ENCODE data around the gene CS. TPM values are rescaled to one million over a fixed set of nuclear protein-coding genes. Genes with fewer than 3 reads are reported as not detected.

The CS gene
- total RNA-seq, 1 experiment from 2014 or later: 250 TPM

DNA sequence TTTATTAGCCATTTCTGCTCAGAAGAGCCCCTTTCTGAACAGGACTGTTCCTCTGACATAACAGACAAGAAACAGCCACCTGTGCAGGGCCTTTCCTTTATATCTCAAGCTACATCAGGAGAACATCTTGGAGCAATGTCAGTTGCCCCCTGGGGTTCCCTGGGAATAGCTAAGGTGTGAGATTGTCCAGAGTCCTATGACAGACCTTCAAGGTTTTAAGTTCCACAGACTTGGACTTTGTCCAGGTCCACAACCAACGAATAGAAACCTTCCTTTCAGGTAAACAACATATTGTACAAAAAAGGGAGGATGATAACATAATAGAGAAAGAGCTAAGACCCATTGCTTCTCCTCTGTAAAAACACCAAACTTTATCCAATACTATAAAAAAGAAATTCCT lies 41.5 kb upstream of the CS start:
- no peaks in the 10 kb centered on the region for H3K27me3 ChIP-seq (ENCODE audit: insufficient read depth, low read length)
- TF ChIP-seq, protein P1, sequence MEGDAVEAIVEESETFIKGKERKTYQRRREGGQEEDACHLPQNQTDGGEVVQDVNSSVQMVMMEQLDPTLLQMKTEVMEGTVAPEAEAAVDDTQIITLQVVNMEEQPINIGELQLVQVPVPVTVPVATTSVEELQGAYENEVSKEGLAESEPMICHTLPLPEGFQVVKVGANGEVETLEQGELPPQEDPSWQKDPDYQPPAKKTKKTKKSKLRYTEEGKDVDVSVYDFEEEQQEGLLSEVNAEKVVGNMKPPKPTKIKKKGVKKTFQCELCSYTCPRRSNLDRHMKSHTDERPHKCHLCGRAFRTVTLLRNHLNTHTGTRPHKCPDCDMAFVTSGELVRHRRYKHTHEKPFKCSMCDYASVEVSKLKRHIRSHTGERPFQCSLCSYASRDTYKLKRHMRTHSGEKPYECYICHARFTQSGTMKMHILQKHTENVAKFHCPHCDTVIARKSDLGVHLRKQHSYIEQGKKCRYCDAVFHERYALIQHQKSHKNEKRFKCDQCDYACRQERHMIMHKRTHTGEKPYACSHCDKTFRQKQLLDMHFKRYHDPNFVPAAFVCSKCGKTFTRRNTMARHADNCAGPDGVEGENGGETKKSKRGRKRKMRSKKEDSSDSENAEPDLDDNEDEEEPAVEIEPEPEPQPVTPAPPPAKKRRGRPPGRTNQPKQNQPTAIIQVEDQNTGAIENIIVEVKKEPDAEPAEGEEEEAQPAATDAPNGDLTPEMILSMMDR (conservative IDR thresholded peaks at IDR 0.05): no peak
- DNase-seq: no peak
- peaks cover 21% of the 10 kb centered on the region for H3K4me1 ChIP-seq (ENCODE audit: insufficient read depth, low read length)
- H3K79me1 ChIP-seq (ENCODE audit: insufficient read depth, low read depth, low read length, poor library complexity, severe bottlenecking): no peaks in the 10 kb centered on the region
- Mint-ChIP-seq H3K36me3 (ENCODE audit: insufficient read depth in 1 of 3, low read depth in 3 of 3) (peaks cover 2 to 41% (median 28%) of the 10 kb centered on the region in 3 experiments; a peak in 6 of 7 replicates), H3K9me3 (no peaks in the 10 kb centered on the region), H3K27ac (no peak overlapping the region), H3K27me3 (ENCODE audit: low read depth) (peaks cover 11% of the 10 kb centered on the region), H3K4me3 (no peak overlapping the region), H3K4me1 (peaks cover 27 to 30% of the 10 kb centered on the region in 2 experiments)
- H3K23me2 ChIP-seq (ENCODE audit: insufficient read length, low read depth, low read length, poor library complexity, severe bottlenecking): no peaks in the 10 kb centered on the region
- no peak overlapping the region for H3K27ac ChIP-seq (ENCODE audit: insufficient read length, low read depth, low read length)
- H4K20me1 ChIP-seq (ENCODE audit: control insufficient read depth, insufficient read depth, insufficient read length): no peaks in the 10 kb centered on the region
- H3K9me3 ChIP-seq (ENCODE audit: control insufficient read depth, low read depth, low read length): no peaks in the 10 kb centered on the region
- no peak overlapping the region for H4K5ac ChIP-seq (ENCODE audit: insufficient read length, low read depth, low read length)
- no peak overlapping the region for H2BK20ac ChIP-seq (ENCODE audit: low read depth, low read length, poor library complexity, severe bottlenecking)
- H2BK15ac ChIP-seq (ENCODE audit: low read depth, low read length): no peak overlapping the region
- H2AK5ac ChIP-seq (ENCODE audit: insufficient read length, low read length): no peak overlapping the region
- H3K9ac ChIP-seq (ENCODE audit: extremely low read depth, insufficient read length, low read length): no peak overlapping the region
- no peak overlapping the region for H3K4ac ChIP-seq (ENCODE audit: low read depth, low read length)
- no peak overlapping the region for H2BK12ac ChIP-seq (ENCODE audit: insufficient read length, low read depth, low read length)
- no peaks in the 10 kb centered on the region for H3K79me2 ChIP-seq (ENCODE audit: insufficient read depth, low read length)
- H3K18ac ChIP-seq (ENCODE audit: insufficient read length, low read depth, low read length): no peak overlapping the region
- no peak overlapping the region for H4K91ac ChIP-seq (ENCODE audit: insufficient read length, low read depth, low read length)
- H2BK5ac ChIP-seq (ENCODE audit: insufficient read length, low read length): no peak overlapping the region
- H3K14ac ChIP-seq (ENCODE audit: insufficient read depth, low read length): no peak overlapping the region
- no peak overlapping the region for H3T11ph ChIP-seq (ENCODE audit: low read length)
- no peak overlapping the region for H3K4me2 ChIP-seq (ENCODE audit: insufficient read depth, insufficient read length, low read length)
- H3K56ac ChIP-seq (ENCODE audit: insufficient read length, low read depth, low read length): no peak overlapping the region
- WGBS (ENCODE audit: extremely low coverage, insufficient read length, low lambda C conversion rate): no CpG with 5 or more reads among the region's 1 CpG
- H2AFZ ChIP-seq (ENCODE audit: low read length): no peak overlapping the region
- no peak overlapping the region for H4K8ac ChIP-seq (replicated peaks; ENCODE audit: insufficient read length, low read depth, low read length)
- no peak overlapping the region for H3K23ac ChIP-seq (ENCODE audit: insufficient read length, low read depth, low read length)
- no peak overlapping the region for H2BK120ac ChIP-seq (ENCODE audit: low read depth, low read length, poor library complexity, severe bottlenecking)

Measured in H9 (cell line).